A673 (cell line): ENCODE results near the gene PLEKHB2. TPM values are rescaled to one million over a fixed set of nuclear protein-coding genes. Genes with fewer than 3 reads are reported as not detected.

Experiments used
- BruUV-seq: library from RNA; stranded (reverse); fragments of 400-500 nt; replicated peaks from 2 replicates; lab custom pipeline; 2021; lab: Mats Ljungman, UMichigan
- CTCF ChIA-PET: fragments of 300-600 bp; sonication (Branson Sonifier 250); formaldehyde crosslinking; loops from one replicate; lab custom pipeline; 2022; ENCODE audit warnings: antibody characterized with exemption; lab: Charles Lee
- POLR2A ChIA-PET: fragments of 300-600 bp; sonication (Branson Sonifier 250); formaldehyde crosslinking; loops from one replicate; lab custom pipeline; 2022; ENCODE audit warnings: antibody characterized with exemption; ENCODE audit not compliant: low non-redundant PET; lab: Charles Lee
- DNase-seq: peaks from one replicate; pipeline ENCODE4 v3.0.0-alpha.2; 2015; ENCODE audit warnings: low spot score
- H3K27ac ChIP-seq: fragments of 200-600 bp; sonication (generic); 2 replicates; pipeline ENCODE4 v1.5.1; 2016; ENCODE audit warnings: mixed run types, low read depth, mild to moderate bottlenecking, mixed read lengths, antibody characterized with exemption, low read length; ENCODE audit not compliant: poor library complexity, severe bottlenecking
- H3K27me3 ChIP-seq: fragments of 200-600 bp; sonication (generic); replicated peaks from 2 replicates; pipeline ENCODE4 v1.6.1; 2017; ENCODE audit warnings: mixed run types, low read depth, mild to moderate bottlenecking, mixed read lengths, antibody characterized with exemption, low read length; ENCODE audit not compliant: insufficient read depth, poor library complexity
- H3K36me3 ChIP-seq: fragments of 200-600 bp; sonication (generic); 2 replicates; pipeline ENCODE4 v1.6.1; 2016; ENCODE audit warnings: mixed run types, mild to moderate bottlenecking, mixed read lengths, antibody characterized with exemption, low read length; ENCODE audit not compliant: insufficient read depth, poor library complexity, severe bottlenecking
- H3K4me1 ChIP-seq: fragments of 200-600 bp; sonication (generic); 2 replicates; pipeline ENCODE4 v1.6.1; 2017; ENCODE audit warnings: mixed run types, mild to moderate bottlenecking, mixed read lengths, antibody characterized with exemption, low read length; ENCODE audit not compliant: insufficient read depth, poor library complexity, severe bottlenecking
- H3K4me3 ChIP-seq: fragments of 200-600 bp; sonication (generic); 2 replicates; pipeline ENCODE4 v1.5.1; 2016; ENCODE audit warnings: low read depth, mixed run types, mild to moderate bottlenecking, mixed read lengths, low read length; ENCODE audit not compliant: poor library complexity, severe bottlenecking
- H3K9me3 ChIP-seq: fragments of 200-600 bp; sonication (generic); 2 replicates; pipeline ENCODE4 v1.6.1; 2016; ENCODE audit warnings: mixed run types, low read depth, mild to moderate bottlenecking, mixed read lengths, antibody characterized with exemption, low read length; ENCODE audit not compliant: poor library complexity, severe bottlenecking
- EZH2 ChIP-seq: fragments of 200-600 bp; sonication (generic); IDR thresholded peaks from 2 replicates; pipeline ENCODE4 v1.6.1; 2017; ENCODE audit warnings: borderline replicate concordance, low read depth, mild to moderate bottlenecking, mixed read lengths, antibody characterized with exemption, low read length; ENCODE audit not compliant: poor library complexity, severe bottlenecking
- intact Hi-C: fragments of 100-400 bp; cut with micrococcal nuclease; formaldehyde crosslinking; loops from one replicate; pipeline ENCODE4 v1.10.0; 2022; ENCODE audit not compliant: unreplicated experiment
- total RNA-seq: library from RNA; stranded (reverse); gene quantifications from 2 replicates; pipeline ENCODE4 v1.2.3, GENCODE V29; 2021
- TF ChIP-seq, protein P1 (sequence below): fragments of 300-800, 200-600 bp; sonication (generic); conservative IDR thresholded peaks from 2 replicates; pipeline ENCODE4 v1.5.1; 2017; ENCODE audit warnings: low read depth, mild to moderate bottlenecking, antibody characterized with exemption, low read length, moderate library complexity, mixed read lengths

Gene PLEKHB2
- total RNA-seq, 1 experiment from 2014 or later, result 63.8 TPM

DNA sequence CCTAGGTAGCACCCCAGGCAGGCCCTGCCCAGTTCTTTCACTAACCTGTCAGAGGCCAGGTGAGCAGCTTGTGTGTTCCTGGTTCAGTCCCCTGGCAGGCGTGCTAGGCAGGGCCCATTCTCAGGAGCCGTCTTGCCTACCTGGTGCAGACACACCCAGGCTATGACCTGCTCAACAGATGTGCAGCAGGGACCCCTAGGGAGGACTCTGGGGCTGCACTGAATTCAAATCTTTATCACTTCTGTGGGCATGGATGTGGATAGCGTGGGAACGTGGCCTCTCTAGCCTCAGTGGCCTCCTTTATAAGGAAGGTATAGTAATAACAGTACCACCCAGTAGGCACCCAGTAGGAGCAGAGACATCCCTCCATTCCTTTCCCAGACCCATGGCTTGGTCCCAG is 48.4 kb downstream of the PLEKHB2 start:
- Histone ChIP-seq H3K27ac (no peak overlapping the region), H3K27me3 (peaks cover 3% of the 10 kb centered on the region), H3K36me3 (peaks cover 2% of the 10 kb centered on the region), H3K4me1 (no peaks in the 10 kb centered on the region), H3K9me3 (no peaks in the 10 kb centered on the region), H3K4me3 (no peak overlapping the region)
- TF ChIP-seq EZH2, result no peak
- TF ChIP-seq, protein P1, sequence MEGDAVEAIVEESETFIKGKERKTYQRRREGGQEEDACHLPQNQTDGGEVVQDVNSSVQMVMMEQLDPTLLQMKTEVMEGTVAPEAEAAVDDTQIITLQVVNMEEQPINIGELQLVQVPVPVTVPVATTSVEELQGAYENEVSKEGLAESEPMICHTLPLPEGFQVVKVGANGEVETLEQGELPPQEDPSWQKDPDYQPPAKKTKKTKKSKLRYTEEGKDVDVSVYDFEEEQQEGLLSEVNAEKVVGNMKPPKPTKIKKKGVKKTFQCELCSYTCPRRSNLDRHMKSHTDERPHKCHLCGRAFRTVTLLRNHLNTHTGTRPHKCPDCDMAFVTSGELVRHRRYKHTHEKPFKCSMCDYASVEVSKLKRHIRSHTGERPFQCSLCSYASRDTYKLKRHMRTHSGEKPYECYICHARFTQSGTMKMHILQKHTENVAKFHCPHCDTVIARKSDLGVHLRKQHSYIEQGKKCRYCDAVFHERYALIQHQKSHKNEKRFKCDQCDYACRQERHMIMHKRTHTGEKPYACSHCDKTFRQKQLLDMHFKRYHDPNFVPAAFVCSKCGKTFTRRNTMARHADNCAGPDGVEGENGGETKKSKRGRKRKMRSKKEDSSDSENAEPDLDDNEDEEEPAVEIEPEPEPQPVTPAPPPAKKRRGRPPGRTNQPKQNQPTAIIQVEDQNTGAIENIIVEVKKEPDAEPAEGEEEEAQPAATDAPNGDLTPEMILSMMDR, result no peak
- DNase-seq, result no peak
- ChIA-PET POLR2A (no interaction called here), CTCF (interaction anchor here (1.1 to 2.1 kb wide), 2 partner anchors 181 to 519 kb away, joined by 5 to 9 read pairs; no protein-coding TSS in a partner anchor)
- no TSS peak for BruUV-seq
- intact Hi-C loops, result loop anchor here (10.0 kb wide), 2 partner anchors 651 to 991 kb away; no protein-coding TSS in a partner anchor

DNA sequence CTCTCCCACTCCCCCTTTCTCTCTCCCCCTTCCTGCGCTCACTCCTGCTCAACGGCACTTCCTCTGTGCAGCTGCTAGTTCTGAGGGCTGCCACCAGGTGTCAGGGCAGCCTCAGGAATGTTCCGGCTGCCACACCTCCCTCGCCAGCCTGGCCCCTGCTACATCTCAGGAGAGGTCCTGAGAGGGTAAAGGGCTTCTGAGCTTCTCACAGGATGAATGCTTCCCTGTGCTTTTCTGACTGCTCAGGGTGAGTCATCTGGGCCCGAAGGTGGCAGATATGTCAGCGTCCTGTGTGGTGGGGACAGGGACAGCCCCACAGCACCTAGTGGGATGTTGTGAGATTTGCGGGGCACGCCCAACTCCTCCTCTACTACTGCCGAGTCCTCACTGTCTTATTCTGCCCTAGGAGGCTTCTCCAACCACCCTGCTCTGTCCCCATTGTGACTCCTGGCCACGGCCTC is 49.0 kb downstream of the PLEKHB2 start:
- no TSS peak for BruUV-seq
- H3K27ac ChIP-seq, result no peak overlapping the region
- H3K9me3 ChIP-seq, result no peaks in the 10 kb centered on the region
- ChIA-PET POLR2A (no interaction called here), CTCF (interaction anchor here (1.1 to 2.1 kb wide), 2 partner anchors 181 to 519 kb away, joined by 5 to 9 read pairs; no protein-coding TSS in a partner anchor)
- no peak overlapping the region for H3K4me3 ChIP-seq
- TF ChIP-seq, protein P1, result peak; percentile 95
- TF ChIP-seq EZH2, result no peak
- H3K36me3 ChIP-seq, result no peaks in the 10 kb centered on the region
- H3K4me1 ChIP-seq, result no peaks in the 10 kb centered on the region
- H3K27me3 ChIP-seq, result peaks cover 4% of the 10 kb centered on the region
- intact Hi-C loops, result loop anchor here (2.0 to 10.0 kb wide), 3 partner anchors 183 to 991 kb away; no protein-coding TSS in a partner anchor
- DNase-seq, result peak; percentile 73

DNA sequence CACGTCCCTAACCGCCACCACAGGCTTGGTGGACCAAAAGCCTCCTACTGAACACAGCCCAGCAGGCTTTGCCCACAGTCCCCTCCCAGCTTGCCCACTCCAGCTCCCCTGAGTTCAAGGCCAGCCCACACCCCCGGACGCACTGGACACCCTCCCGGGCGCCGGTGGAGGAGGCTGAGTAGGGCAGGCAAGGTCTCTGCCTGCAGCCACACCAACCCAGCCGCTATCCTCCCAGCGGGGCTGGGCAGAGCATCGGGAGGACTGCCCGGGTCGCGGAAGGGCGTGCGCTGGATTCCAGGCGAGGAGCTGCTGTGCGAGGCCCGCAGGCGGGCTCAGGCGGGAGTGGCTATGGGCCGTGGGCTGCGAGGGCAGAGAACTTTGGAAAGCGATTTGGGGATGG is 49.5 kb downstream of the PLEKHB2 start:
- Histone ChIP-seq H3K4me1 (no peaks in the 10 kb centered on the region), H3K27ac (no peak overlapping the region), H3K9me3 (no peaks in the 10 kb centered on the region), H3K36me3 (no peaks in the 10 kb centered on the region), H3K27me3 (peaks cover 4% of the 10 kb centered on the region), H3K4me3 (no peak overlapping the region)
- no TSS peak for BruUV-seq
- intact Hi-C loops, result loop anchor here (2.0 to 10.0 kb wide), 3 partner anchors 182 to 990 kb away; no protein-coding TSS in a partner anchor
- no peak for DNase-seq
- ChIA-PET POLR2A (no interaction called here), CTCF (interaction anchor here (1.1 to 2.1 kb wide), 2 partner anchors 180 to 518 kb away, joined by 5 to 9 read pairs; no protein-coding TSS in a partner anchor)
- TF ChIP-seq, protein P1, result no peak
- TF ChIP-seq EZH2, result no peak
